GM11168 (cell line): ENCODE measurements around the gene PARP16.

Experiments
- in situ Hi-C: fragments of 300-500 bp; cut with MboI; formaldehyde crosslinking; loops from one replicate; pipeline ENCODE4 v1.12.0; 2022; ENCODE audit warnings: low sequenced_read_pairs; ENCODE audit not compliant: unreplicated experiment

The PARP16 gene

DNA sequence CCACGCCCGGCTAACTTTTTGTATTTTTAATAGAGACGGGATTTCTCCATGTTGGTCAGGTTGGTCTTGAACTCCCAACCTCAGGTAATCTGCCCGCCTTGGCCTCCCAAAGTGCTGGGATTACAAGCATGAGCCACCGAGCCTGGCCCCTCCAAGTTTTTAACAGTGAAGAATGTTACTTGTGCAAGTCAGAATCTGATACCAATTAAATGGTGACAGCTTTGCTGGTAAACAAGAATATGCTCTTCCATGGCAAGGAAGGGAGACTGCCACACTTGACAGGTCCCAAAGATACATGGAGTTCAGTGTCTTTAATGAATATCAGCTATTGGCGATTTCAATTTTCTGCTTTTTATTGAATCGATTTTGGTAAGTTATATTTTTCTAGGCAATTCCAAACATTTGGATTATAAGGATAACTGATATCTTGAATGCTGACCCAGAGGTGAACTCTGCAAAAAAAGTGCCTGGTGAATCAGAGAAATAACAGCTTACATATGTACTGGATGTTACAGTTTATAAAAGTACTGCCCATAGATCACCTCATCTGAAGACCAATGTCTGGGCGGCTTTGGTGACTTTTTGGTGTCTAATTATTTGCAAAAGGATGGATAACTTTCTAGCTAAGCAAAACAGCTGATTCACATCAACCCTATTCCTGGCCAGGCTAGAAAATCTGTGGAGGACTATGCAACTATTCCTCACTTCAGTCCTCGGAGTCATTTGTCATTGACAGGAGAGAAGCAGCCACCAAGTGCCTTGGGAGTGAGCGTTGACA lies 1.2 kb downstream of the PARP16 start:
- in situ Hi-C loops: no loop called here

DNA sequence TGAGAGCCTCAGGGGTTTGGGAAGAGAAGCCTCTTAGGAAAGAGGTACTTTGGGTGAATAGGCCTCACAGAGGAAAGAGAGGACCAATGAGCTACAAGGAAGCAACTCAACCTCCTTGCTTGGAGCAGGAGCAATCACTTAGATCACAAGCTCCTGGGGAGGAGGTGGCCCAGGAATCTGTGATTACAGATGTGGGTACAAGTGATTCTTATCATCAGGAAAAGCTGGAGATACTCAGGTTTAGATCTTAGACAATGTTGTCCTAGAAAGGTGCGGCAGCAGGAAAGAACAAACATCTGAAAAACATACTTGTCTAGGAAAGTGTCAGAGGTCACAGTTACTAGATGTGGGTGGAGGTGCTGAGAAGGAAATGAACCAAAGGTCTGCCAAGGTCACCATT lies 8.2 kb downstream of the PARP16 start:
- in situ Hi-C loops: no loop called here

DNA sequence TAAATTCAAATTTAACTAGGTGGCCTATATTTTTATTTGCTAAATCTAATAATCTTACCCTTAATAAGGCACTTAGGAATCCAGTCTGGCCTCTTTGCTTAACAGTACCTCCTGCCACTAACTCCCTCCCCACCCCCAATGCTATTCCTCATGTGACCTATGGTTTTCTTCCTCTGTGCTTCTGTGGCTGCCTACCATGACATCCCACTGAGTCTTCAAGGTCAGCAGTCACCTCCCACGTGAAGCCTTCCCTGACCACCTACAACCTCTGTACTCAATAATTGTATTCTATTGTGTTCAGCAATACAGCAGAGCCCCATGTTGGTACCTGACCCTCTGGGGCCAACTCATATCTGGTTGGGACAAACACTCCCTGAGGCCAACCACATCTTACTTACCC lies 9.7 kb downstream of the PARP16 start:
- in situ Hi-C loops: no loop called here

DNA sequence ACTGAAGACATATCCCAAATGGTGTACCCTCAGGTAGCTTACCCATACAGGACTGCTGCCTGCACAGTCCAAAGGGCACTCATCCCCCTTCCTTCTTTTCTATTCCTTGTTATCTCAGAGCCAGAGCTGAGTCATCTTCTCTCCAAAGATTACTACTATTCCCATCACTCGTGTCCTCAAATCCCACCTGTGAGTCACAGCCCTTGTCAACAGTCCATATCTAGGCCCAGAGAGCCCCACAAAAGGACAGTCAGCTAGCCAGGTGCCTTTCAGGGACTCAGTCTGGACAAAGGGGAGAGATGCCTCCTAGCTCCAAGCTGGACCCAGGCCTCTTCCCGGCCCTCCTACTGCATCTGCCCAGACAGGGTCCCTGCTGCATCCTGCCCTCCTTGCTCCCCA lies 11.0 kb downstream of the PARP16 start:
- in situ Hi-C loops: no loop called here

DNA sequence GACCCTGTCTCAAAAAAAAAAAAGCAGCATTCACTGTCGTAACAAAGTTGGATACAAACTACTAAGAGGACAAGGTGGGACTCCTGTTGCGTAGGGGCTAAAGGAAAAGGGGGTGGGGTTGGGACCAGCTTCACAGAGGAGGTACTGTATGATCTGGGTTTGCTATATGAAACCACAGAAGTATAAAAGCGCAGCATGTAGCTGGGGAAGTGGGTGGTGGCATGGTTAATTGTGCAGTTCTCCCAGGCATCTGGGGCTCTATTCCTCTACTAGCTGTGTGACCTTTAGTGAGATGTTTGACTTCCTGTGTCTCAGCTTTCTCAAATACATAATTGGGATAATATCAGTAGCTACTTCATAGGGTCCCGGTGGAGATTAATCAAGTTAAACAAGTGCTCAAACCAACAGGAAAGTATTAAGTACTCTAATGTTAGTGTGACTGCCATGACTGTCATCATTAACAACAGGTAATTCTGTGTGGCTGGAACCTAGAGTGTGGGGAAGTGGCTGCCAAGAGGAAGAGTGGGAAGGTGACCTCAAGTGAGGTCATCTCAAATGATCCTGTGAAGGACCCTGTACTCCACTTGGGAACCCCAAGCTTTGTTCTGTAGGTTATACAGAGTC lies 11.5 kb downstream of the PARP16 start:
- in situ Hi-C loops: no loop called here

DNA sequence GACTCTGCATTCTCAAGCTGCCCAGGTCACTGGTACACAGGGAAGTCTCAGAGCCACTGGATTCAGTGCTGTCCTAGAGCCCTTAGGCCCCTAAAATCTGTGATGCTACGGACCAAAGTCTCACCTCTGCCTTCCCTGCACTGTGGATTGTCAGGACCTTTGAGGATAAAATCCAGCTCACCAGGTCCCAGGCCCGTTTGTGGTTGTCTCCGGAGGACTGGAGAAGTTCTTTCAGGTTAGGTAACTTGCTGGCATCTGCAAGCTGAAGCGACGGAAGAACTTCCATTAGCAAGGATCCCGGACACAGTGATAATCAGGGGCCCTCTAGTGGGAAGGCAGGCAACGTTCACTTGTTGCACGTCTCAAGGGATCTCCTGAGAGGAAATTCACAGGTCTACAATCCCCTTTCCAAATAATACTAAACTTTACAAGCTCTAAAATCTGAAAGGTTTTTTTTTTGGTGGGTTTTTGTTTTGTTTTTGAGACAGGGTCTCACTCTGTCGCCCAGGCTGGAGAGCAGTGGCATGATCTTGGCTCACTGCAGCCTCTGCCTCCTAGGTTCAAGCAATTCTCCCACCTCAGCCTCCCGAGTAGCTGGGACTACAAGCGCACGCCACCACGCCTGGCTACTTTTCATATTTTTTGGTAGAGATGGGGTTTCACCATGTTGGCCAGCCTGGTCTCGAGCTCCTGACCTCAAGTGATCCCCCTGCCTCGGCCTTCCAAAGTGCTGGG lies 15.7 kb downstream of the PARP16 start:
- in situ Hi-C loops: loop anchor here (5.0 kb wide), 1 partner anchor 74 kb away; no protein-coding TSS in a partner anchor

DNA sequence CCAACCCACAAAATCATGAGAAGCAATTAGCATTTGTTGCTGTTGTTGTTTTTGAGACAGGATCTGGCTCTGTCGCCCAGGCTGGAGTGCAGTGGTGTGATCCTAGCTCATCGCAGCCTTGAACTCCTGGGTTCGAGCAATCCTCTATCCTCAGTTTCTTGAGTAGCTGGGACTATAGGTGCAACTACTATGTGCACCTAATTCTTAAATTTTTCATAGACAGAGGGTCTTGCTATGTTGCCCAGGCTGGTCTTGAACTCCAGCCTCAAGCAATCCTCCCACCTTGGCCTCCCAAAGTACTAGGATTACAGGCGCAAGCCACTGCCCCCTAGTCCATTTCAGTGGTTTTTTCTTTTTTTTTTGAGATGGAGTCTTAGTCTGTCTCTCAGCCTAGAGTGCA lies 18.3 kb downstream of the PARP16 start:
- in situ Hi-C loops: no loop called here

DNA sequence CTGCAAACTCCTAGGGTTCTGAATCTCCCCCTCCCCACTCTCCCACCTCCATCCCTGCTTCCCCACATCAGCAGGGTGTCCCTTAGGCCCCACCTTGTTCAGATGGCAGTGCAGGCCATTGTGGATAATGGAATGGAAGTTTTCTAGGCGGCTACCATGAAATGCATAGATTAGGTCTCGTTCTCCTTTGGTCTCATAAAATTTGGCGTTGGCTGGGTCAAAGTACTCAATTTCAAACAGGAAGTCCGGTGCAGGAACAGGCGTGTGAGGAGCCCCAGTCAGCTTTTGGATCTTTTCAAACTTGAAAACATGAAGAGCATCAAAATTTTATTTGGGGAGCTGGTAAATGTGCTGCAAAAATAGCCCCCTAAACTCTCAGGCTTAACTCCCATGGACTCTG lies 20.2 kb downstream of the PARP16 start:
- in situ Hi-C loops: no loop called here

DNA sequence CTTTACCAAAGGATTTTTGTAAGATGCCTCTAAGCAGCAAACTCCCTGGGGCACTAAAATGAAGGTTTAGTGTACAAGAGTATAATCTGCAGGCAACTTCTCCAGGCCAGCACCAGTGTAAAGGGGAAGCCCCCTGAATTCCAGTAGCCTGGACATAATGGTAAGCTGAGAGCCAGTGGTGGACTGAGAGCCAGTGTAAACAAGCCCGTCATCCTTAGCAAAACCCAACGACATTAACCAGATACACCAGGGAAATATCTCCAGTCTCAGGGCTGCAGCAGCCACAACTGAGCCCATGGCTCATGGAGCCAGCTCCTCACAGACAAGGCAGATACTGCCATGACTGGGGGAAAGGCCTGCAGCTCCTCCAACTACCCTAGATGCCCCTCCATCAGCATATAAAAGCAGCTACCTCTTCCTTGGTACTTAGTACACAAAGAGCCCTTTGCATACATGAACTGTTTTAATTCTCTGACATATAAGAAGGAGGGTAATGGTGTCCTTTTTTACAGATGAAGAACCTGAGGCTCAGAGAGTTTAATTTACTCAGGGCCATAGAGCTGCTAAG lies 21.7 kb downstream of the PARP16 start:
- in situ Hi-C loops: no loop called here

DNA sequence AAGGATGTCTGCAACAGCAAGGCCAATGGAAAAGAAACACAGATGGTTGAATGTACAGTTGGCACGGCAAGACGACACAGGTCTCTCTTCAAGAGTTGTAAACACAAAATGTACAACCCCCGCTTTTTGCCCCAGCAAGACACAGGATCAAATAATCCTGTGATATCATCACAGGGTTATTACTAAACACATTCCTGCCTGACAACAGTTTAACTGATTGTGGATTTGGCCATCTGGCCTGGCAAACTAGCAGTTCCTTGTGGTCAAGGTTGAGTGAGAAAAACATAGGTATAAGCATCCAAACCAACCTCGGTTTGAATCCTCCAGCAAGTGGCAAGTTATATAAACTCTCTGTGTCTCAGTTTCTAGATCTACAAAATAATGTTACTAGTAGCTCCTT lies 23.4 kb downstream of the PARP16 start:
- in situ Hi-C loops: no loop called here

DNA sequence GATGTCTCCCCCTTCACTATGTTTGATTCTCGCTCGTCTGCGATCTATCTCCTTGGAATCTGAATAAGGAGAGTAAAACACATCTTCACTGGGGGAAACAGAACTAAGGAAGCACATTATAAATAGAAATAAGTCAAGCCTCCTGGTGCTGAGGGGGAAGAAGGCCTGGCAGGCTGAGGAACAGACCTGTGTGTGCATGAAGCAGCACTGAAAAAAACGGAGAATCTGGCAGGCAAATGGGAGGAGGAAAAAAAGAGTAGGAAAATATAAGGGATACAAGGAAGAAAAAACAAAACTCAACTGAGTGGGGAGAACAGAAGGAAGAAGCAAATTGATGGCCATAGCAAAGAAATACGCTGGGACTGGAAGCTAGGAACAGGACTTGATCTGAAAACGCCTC lies 25.7 kb downstream of the PARP16 start:
- in situ Hi-C loops: no loop called here

DNA sequence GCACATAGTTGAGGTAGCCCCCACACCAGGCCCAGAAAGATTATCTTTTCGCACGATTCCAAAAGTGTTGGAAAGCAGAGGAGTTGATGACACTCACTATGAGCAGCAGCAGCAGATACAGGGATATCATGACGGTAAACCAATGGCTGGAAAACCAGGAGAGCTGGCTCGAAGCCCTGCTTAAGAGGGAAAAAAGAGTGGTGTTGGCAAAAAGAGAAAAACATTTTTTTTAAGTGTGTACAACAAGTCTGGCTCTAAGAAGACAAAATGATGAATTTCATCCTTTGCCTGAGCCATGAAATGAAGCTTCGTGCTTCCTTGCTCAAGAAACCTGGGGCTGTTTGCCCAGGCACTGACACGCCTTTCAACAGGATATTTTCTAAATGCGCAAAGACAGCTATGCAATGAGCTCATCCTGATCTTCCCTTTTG lies 27.3 kb downstream of the PARP16 start:
- in situ Hi-C loops: no loop called here

DNA sequence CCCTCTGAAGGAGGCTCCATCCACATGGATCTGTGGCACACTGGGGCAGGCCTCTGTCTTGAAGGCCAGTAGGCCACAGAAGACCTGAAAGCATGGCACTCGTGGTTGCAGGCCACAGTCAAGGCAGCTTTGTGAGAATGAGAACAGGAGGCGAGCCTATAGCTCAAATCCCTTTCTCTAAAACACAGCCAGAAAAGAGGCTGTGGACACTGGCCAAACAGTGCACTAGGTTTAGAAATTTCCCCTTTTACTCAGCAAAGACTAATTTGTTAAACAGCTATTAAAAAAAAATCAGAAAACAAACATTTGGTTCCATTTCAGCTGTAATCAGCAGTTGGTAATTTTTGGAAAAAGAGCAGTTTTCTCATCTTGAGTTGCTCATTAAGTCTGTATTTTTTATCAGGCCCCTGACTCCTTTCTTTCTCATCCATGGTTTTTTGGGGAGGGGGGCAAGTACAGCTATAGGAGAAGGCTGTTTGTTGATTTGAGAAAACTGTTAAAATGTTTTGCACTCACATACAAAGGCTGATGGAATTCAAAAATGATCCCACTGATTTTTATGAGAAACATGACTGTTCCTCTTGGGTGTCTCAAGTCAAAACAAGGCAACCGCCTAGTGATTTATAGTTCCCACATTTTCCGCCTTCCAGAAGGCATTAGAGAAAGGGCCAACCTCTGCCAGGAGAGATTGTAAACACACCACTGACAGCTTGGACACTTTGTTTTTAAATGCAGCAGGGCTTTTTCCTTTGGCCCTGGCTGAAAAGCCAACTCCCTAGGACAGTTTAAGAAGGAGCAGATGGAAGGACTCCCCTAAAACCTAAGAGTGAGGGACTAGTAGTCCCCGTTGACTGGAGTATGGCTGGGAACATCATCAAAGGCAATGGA lies 28.1 kb downstream of the PARP16 start:
- in situ Hi-C loops: no loop called here

DNA sequence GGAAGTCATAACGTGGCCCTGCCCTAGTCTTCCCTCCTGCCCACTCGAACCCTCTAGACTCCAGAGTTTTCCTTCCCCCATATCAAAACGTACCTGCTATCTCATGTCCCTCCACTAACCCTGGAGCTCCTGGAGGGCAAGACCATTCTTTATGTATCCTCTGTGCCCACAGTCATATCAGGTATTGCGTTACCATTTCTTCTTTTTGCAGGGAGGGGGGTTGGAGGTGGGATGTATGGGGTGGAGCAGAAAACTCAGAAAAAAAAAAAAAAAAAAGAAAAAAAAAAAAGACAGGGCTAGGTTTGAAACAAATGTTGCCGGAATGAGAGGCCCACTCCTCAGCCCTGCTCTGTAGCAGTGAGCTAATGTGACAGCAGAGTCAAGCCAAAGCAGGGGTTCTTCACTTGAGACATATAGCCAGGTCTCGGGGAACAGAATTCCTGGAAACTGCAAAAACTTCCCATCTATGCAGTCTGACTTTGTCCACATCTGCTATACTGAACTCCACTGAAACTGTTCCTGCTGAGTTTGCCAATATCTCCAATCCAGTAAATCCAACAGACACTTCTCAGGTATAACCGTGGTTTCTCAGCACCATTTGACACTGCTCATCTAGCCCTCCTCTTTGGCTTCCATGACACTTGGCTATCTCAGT lies 31.1 kb downstream of the PARP16 start:
- in situ Hi-C loops: no loop called here

DNA sequence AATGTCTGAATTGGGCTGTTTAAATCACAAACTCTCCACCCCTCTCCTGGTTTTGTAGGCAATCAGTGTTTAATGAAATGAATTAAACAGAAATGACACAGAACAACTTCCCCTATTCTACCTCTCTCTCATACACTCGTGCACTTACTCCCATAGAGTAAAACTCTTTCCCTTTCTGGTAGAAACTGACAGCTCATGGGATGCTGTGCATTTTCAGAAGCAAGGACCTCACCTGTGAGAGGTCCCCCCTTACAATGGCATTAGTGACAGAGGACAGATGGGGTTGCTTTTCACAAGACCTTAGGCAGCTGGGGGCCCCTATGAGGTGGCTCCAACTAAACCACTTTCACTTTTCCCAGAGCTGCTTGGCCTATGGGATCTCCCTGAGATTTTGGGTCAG lies 31.9 kb downstream of the PARP16 start:
- in situ Hi-C loops: no loop called here

DNA sequence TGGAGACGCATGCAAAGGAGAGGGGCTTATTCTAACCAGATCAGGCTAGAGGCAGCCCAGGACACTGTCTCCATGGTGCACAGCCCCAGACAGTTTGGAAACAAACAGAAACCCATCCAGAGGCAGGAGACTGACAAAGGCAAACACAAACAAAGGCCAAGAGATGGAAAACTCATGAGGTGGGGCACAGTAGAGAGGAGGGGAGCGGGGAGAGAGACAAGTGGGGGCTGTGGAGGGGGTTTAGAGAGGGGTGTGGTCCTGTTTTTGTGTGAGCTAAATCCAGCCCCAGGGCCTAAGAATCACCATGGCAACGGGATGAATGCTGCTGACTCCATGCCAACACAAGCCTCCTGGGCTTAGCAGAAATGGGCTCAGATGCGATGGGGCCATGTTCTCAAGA lies 32.3 kb downstream of the PARP16 start:
- in situ Hi-C loops: no loop called here

DNA sequence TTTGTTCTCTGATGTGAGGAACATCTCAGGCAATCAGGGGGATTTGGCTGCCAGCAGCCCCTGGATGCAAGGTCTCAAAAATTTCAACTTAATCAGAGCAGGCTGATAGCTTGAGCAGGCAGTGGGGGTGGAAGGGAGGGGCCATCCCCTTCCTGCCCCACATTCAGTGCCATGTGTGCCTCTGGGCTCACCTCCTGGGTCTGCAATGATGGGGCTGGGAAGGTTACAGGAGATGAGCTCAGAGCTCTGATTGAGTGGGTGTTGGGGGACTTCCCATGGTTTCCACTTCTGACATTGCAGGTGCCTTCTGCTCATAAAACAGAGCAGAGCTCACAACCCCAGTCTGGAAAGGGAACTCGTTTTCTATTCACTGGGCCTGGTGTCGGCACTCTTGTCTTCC lies 37.0 kb downstream of the PARP16 start:
- in situ Hi-C loops: no loop called here

DNA sequence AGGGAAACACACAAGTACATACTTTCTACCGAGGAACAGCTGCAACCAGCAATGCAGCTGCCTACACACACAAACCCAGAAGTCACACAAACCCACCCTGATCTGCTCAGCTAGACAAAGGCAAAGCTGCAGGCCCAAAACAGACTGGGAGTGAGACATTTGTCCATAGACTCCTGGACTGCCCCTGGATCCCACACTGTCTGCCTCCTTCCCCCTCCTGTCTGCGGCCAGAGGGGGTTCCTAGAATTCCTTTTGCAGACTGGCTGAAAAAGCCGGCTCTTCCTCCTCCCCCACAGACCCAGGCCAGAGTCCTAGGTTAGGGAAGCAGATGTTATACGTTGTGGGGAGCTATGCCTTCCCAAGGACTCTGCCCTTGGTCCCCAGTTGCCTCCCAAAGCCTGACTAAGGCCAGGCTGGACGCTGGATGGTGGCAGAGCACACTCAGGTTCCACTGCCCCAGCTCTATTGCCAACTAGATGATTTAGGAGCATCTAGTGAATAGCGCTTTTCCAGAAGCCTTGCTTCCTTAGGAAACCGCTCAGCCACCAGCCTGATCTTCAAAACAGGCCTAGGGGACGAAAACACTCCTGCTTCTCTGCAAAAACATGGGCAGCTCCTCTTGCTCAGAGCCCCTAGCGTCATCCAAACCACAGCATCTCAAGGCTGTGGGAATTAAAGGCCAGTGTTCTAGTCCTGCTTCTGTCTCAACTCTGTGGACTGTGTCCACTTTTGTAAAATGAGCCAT lies 38.0 kb downstream of the PARP16 start:
- in situ Hi-C loops: no loop called here

DNA sequence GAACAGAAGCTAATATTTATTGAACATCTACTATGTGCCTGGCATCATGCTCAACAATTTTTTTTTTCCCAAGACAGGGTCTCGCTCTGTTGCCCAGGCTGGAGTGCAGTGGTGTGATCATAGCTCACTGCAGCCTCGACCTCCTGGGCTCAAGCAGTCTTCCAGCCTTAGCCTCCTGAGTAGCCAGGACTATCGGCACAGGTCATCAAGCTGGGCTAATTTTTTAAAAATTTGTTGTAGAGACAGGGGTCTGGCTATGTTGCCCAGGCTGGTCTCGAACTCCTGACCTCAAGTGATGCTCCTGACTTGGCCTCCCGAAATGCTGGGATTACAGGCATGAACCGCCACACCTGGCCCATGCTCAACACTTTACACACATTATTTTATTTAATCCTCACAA lies 39.7 kb downstream of the PARP16 start:
- in situ Hi-C loops: no loop called here
